ENCODE measurements around the gene ARL4C.
A peak's percentile ranks its signal among the peaks of the same experiment; 100 is the strongest.

Gene ARL4C

GRCh38 chr2:234500394-234501006 lies 3.6 kb upstream of the ARL4C start:
- DNase-seq (ENCODE audit: low read depth in 1 of 2, low spot score in 1 of 2) = peak; percentile 39 to 56

- DNase-seq (ENCODE audit: low read depth in 1 of 2, low spot score in 1 of 2) = no peak
Observed at GRCh38 chr2:234497594-234498235, 834 bp upstream of the ARL4C start.

- peak in 1 of 2 donors; percentile 36 for DNase-seq (ENCODE audit: low read depth in 1 of 2, low spot score in 1 of 2)
Observed at GRCh38 chr2:234496055-234496834, 636 bp downstream of the ARL4C start.

GRCh38 chr2:234495251-234496054 lies 1.4 kb downstream of the ARL4C start:
- DNase-seq (ENCODE audit: low read depth in 1 of 2, low spot score in 1 of 2) = no peak

- DNase-seq (ENCODE audit: low read depth in 1 of 2, low spot score in 1 of 2) = no peak
Observed at GRCh38 chr2:234494361-234495250, 2.3 kb downstream of the ARL4C start.

GRCh38 chr2:234493796-234494195 lies 3.1 kb downstream of the ARL4C start:
- DNase-seq (ENCODE audit: low read depth in 1 of 2, low spot score in 1 of 2) = no peak

DNA sequence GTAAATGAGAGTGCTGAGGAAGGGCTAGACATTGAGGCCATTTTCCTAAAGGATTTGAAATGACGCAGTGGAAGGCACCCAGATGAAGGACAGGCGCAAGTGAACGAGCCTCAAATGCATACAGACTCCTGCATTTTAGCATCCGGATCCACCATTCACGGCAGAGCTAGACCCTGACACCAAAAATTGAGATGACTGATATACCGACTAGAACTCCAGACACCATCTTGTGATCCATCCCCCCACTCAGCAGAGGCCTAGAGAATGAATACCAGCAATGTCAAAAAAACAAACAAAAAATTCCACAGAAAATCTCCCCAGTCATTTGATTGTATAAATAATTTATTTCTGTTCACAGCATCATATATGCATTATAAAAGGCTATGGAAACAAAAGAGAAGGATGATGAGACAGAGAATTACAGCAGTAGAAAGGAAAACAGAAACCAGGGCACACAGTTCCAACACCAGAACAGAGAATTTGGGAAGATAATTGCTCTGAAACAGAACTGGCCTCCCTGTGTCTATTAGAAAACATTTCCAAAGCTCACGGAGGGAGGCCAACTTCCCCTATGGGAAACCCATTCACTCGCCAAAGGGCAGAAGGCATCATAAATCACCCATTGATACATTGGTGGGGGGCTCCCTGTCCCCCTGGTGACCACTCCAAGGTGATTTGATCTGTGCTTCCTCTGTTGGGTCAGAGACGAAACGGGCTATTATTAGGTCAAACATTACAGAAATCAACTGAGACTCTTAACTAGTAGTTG lies 4.0 kb downstream of the ARL4C start:
- no peak for DNase-seq (ENCODE audit: low read depth in 1 of 2, low spot score in 1 of 2)

DNA sequence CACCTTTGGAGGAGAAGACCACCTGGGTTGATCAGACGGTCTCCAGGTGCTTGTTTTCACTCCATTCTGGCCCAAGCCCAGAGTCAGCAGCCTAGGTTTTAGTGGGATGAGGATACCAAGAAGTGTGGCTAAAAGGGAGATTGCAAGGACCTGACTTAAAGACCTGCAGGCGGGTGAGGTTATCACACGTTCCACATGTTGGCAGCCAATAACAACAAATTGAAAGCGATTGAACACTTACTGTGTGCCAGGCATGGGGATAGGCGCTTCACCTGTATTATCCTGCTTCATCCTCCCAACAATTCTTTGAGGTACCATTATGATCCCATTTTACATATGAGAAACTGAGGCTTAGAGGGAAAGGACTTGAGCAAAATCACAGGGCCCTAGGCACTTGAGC lies 5.0 kb downstream of the ARL4C start:
- no peak for DNase-seq (ENCODE audit: low read depth in 1 of 2, low spot score in 1 of 2)

DNA sequence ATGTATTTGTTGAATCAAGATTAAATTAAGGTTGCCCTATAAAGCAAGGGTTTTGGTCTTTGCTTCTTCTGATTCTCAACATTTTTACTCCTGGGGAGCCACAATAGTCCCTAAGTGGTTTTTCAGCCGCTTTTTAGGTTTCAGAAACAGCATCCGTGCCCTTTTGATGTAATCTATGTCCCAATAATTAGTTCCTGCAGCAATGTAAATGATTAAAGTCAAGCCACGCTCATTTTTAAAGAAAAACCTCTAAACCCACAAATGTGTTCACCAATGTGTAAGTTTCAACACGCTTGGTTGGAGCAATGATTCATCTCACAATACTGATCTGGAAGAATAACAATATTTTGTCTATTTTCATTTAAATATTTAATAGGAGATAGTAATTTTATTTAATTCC lies 5.6 kb downstream of the ARL4C start:
- no peak for DNase-seq (ENCODE audit: low read depth in 1 of 2, low spot score in 1 of 2)

GRCh38 chr2:234490271-234491091 lies 6.4 kb downstream of the ARL4C start:
- no peak for DNase-seq (ENCODE audit: low read depth in 1 of 2, low spot score in 1 of 2)

DNA sequence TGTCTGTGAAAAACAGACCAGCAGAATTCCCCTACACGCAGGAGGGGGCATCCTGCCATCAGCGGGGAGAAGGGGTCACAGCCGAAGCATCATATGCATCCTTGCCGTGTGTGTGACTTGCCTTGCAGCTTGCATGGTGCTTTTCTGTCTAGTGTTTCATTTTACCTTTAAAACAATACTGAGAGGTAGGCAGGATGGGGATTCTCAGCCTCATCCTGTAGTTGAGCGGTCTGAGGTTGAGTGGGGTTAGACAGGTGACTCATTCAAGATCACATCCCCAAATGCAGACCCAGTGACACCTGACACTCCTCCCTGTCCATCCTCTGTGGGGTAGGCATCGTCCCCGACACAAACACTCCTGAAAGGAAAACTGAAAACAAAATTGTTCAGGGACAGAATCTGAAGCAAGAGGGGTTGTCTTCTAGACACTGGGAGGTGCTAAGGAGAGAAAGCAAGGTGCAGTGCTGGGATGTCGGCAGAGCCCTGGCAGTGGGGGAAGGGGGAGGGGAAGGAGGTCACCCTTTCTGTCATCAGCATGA lies 7.9 kb downstream of the ARL4C start:
- DNase-seq (ENCODE audit: low read depth in 1 of 2, low spot score in 1 of 2) = peak; percentile 32 to 52

GRCh38 chr2:234488486-234488885 lies 8.4 kb downstream of the ARL4C start:
- DNase-seq (ENCODE audit: low read depth in 1 of 2, low spot score in 1 of 2) = no peak

DNA sequence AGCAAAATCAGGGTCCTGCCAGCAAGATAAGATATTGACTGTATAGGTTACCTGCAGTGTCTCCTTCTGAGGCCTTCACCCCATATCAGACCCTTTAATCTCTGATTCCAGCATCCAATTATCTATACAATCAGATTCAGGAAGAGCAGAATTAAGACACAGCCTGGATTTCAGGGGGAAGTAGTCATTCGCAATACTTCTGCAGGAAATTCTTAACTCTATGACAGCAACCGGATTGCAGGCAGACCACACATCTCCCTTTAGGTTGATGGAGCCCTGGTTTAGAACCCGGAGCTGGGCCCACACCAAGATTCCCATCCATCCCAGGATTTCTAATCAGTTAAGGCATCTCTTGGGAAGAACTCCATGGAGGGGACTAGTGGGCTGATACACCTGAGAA lies 9.5 kb downstream of the ARL4C start:
- no peak for DNase-seq (ENCODE audit: low read depth in 1 of 2, low spot score in 1 of 2)

- DNase-seq (ENCODE audit: low read depth in 1 of 2, low spot score in 1 of 2) = peak; percentile 24 to 55
Observed at GRCh38 chr2:234483568-234484251, 13.2 kb downstream of the ARL4C start.

DNA sequence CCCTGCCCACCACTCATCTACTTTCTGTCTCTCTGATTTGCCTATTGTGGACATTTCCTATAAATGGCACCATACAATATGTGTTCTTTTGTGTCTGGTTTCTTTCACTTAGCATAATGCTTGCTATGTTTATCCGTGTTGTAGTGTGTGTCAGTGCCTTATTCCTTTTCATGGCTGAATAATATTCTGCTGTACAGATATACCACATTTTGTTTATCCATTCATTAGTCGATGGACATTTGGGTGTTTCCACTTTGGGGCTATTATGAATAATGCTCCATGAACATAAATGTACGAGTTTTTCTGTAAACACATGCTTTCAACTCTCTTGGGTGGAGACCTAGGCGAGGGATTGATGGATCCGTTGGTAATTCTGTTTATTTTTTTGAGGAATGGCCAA lies 15.6 kb downstream of the ARL4C start:
- no peak for DNase-seq (ENCODE audit: low read depth in 1 of 2, low spot score in 1 of 2)

DNA sequence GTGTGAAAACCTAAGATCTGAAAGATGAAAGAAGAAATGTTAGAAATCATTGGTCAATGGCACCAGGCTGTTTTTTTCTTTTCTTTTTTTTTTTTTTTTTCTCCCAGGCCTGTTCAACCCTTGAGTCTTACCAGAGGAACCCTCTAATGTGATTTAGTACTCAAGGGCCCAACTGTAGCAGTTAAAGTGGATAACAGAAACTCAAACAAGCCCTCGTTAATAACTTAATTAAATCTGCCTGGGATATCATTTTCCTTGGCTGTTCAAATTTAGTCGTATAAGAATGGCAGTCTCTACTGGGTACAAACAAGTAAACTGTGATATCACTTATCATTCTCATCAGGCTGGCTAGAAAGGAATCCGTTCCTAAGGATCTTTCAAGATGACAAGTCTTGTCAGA lies 16.5 kb downstream of the ARL4C start:
- DNase-seq (ENCODE audit: low read depth in 1 of 2, low spot score in 1 of 2) = no peak

DNA sequence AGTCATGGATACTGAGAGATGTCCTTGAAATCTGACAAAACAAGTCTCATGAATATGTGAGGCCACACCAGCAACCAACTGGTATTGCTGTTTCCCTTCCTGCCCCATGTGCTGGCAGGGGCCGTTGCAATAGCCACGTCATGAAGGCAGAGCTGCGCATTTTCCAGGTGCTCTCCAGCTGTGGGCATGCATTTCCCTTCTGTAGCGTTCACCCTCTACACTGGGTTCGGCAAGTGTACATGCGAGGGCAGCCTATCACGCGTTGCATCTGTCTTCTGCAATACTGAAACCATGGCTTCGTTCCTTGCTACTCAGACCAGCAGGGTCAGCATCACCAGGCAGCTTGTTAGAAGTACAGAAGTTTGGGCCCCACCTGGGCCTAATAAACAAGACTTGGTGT lies 17.4 kb downstream of the ARL4C start:
- no peak for DNase-seq (ENCODE audit: low read depth in 1 of 2, low spot score in 1 of 2)

Measured in stimulated activated CD4-positive, alpha-beta T cell treated with anti-CD3 and anti-CD28 coated beads, Interleukin-15, amount 100 ng/mL, for 1 hour (primary cell).